Measurements from ENCODE around the gene FCHO1.

GRCh38 chr19:17837972-17838371, 86.7 kb downstream of the FCHO1 start:
- TF ChIP-seq CTCF (IDR thresholded peaks at IDR 0.05) (no peak), POLR2A (IDR thresholded peaks at IDR 0.05) (no peak)

Measured in esophagus squamous epithelium (tissue), 4 donors.